Hematopoietic multipotent progenitor cell treated with erythropoietin and hydrocortisone succinate and interleukin-3 and kit ligand, for 15 days (in vitro differentiated cells): ENCODE results near the gene SPATA31E1.
"Not testable (repeated sequence)": the region's sequence is repeated elsewhere in the genome, so short reads cannot be mapped to it uniquely, and the experiment has no call there.

ENCODE experiments used
- DNase-seq: peaks from one replicate; pipeline ENCODE4 v3.0.0-alpha.2; 2015; ENCODE audit warnings: low spot score

Gene SPATA31E1

GRCh38 chr9:87934444-87934843 lies 51.8 kb downstream of the SPATA31E1 start:
- DNase-seq, result not testable (repeated sequence)

GRCh38 chr9:87937352-87937751 lies 54.7 kb downstream of the SPATA31E1 start:
- not testable (repeated sequence) for DNase-seq

- DNase-seq, result not testable (repeated sequence)
Observed at GRCh38 chr9:87937918-87938317, 55.2 kb downstream of the SPATA31E1 start.

- DNase-seq, result not testable (repeated sequence)
Observed at GRCh38 chr9:87938336-87938735, 55.7 kb downstream of the SPATA31E1 start.
